Posterior cingulate gyrus (tissue), 11 donors: ENCODE measurements around the gene USP17L26.
"Not testable (repeated sequence)": the region's sequence is repeated elsewhere in the genome, so short reads cannot be mapped to it uniquely, and the experiment has no call there.

ENCODE experiments used
- DNase-seq, 10 donors: peaks; one replicate each; pipeline versions ENCODE4 v3.0.0 to v3.0.0-alpha.2; 2020 to 2021; ENCODE audit warnings: mixed read lengths in 3 of 10
- intact Hi-C: fragments of 100-400 bp; cut with DNase I; formaldehyde crosslinking; loops from one replicate; pipeline ENCODE4 v1.15.1; 2023

USP17L26 gene, protein sequence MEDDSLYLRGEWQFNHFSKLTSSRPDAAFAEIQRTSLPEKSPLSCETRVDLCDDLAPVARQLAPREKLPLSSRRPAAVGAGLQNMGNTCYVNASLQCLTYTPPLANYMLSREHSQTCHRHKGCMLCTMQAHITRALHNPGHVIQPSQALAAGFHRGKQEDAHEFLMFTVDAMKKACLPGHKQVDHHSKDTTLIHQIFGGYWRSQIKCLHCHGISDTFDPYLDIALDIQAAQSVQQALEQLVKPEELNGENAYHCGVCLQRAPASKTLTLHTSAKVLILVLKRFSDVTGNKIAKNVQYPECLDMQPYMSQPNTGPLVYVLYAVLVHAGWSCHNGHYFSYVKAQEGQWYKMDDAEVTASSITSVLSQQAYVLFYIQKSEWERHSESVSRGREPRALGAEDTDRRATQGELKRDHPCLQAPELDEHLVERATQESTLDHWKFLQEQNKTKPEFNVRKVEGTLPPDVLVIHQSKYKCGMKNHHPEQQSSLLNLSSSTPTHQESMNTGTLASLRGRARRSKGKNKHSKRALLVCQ

DNA sequence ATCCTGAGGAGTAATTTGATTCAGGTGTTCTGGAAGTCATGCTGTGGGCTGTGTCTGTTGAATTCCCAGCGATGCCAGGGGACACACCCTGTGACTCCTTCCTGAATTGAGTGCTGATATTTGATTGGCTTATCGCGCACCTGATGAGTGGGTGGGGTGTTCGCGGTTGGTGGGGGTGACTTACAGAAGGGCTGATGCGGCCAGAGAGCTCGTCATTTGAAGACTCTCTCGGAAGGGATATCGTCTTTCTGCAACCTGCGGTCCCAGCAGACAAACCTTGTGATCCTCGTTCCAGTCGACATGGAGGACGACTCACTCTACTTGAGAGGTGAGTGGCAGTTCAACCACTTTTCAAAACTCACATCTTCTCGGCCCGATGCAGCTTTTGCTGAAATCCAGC, at the start of gene USP17L26:
TSS of gene USP17L26 (plus strand) at position 301 of the 400 bp plus-strand sequence. CDS start at position 301, 0 bp downstream.
- intact Hi-C loops: not testable (repeated sequence)

DNA sequence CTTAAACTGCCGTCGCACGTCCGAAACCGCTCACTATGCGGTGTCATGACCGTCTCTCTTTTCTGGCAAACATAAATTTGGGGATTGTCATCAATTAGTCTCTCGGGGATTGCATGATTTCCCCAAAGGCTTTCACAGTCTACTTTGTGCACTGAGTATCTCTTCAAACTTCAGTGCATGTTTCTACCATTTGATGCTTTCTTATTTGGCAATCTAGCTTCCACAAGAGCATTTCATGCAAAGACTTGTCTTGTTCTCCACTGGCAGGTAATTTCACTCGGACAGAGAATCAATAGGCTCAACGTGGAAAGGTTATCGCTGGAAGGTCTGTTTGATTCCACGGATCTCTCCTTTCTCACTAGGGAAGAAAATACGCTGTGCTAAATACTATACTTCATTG, 10.3 kb upstream of the USP17L26 start:
- DNase-seq, intact Hi-C loops: not testable (repeated sequence)

More for the DNA sequence above, at the start of gene USP17L26:
- DNase-seq: not testable (repeated sequence)

DNA sequence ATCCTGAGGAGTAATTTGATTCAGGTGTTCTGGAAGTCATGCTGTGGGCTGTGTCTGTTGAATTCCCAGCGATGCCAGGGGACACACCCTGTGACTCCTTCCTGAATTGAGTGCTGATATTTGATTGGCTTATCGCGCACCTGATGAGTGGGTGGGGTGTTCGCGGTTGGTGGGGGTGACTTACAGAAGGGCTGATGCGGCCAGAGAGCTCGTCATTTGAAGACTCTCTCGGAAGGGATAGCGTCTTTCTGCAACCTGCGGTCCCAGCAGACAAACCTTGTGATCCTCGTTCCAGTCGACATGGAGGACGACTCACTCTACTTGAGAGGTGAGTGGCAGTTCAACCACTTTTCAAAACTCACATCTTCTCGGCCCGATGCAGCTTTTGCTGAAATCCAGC, 9.6 kb upstream of the USP17L26 start, which contains the start of gene USP17L24:
TSS of gene USP17L24 (plus strand) at position 301 of the 400 bp plus-strand sequence. CDS start at position 301, 0 bp downstream.
- DNase-seq, intact Hi-C loops: not testable (repeated sequence)

DNA sequence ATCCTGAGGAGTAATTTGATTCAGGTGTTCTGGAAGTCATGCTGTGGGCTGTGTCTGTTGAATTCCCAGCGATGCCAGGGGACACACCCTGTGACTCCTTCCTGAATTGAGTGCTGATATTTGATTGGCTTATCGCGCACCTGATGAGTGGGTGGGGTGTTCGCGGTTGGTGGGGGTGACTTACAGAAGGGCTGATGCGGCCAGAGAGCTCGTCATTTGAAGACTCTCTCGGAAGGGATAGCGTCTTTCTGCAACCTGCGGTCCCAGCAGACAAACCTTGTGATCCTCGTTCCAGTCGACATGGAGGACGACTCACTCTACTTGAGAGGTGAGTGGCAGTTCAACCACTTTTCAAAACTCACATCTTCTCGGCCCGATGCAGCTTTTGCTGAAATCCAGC, 4.8 kb upstream of the USP17L26 start, which contains the start of gene USP17L25:
TSS of gene USP17L25 (plus strand) at position 301 of the 400 bp plus-strand sequence. CDS start at position 301, 0 bp downstream.
- DNase-seq: not testable (repeated sequence)

DNA sequence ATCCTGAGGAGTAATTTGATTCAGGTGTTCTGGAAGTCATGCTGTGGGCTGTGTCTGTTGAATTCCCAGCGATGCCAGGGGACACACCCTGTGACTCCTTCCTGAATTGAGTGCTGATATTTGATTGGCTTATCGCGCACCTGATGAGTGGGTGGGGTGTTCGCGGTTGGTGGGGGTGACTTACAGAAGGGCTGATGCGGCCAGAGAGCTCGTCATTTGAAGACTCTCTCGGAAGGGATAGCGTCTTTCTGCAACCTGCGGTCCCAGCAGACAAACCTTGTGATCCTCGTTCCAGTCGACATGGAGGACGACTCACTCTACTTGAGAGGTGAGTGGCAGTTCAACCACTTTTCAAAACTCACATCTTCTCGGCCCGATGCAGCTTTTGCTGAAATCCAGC, 4.6 kb downstream of the USP17L26 start, which contains the start of gene USP17L5:
TSS of gene USP17L5 (plus strand) at position 301 of the 400 bp plus-strand sequence. CDS start at position 301, 0 bp downstream.
- DNase-seq, intact Hi-C loops: not testable (repeated sequence)

More for the DNA sequence above, 4.8 kb upstream of the USP17L26 start, which contains the start of gene USP17L25:
- intact Hi-C loops: not testable (repeated sequence)

DNA sequence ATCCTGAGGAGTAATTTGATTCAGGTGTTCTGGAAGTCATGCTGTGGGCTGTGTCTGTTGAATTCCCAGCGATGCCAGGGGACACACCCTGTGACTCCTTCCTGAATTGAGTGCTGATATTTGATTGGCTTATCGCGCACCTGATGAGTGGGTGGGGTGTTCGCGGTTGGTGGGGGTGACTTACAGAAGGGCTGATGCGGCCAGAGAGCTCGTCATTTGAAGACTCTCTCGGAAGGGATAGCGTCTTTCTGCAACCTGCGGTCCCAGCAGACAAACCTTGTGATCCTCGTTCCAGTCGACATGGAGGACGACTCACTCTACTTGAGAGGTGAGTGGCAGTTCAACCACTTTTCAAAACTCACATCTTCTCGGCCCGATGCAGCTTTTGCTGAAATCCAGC, 9.4 kb downstream of the USP17L26 start, which contains the start of gene USP17L27:
TSS of gene USP17L27 (plus strand) at position 301 of the 400 bp plus-strand sequence. CDS start at position 301, 0 bp downstream.
- intact Hi-C loops, DNase-seq: not testable (repeated sequence)

DNA sequence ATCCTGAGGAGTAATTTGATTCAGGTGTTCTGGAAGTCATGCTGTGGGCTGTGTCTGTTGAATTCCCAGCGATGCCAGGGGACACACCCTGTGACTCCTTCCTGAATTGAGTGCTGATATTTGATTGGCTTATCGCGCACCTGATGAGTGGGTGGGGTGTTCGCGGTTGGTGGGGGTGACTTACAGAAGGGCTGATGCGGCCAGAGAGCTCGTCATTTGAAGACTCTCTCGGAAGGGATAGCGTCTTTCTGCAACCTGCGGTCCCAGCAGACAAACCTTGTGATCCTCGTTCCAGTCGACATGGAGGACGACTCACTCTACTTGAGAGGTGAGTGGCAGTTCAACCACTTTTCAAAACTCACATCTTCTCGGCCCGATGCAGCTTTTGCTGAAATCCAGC, 14.1 kb downstream of the USP17L26 start, which contains the start of gene USP17L28:
TSS of gene USP17L28 (plus strand) at position 301 of the 400 bp plus-strand sequence. CDS start at position 301, 0 bp downstream.
- intact Hi-C loops, DNase-seq: not testable (repeated sequence)

DNA sequence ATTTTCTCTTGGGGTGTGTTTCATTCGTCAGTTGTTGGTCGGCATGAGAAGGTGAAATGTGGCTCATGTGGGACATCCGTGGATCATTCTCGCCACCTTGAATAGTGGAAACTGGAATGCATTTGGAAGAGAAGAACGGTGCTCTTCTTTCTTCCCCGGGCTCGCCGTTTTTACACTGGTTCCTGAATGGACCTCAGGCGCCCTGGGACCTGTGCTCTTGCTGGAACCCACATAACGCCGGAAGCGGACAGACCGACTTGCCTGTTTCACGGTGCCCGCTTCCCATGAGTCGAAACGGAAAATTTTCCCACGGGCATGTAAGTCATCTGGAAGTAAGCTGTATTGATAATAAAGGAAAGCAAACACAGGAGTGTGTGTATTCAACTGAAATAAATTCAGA, 16.4 kb downstream of the USP17L26 start:
- peak in 2 of 10 donors; percentile 38 to 97 for DNase-seq
- intact Hi-C loops: not testable (repeated sequence)

DNA sequence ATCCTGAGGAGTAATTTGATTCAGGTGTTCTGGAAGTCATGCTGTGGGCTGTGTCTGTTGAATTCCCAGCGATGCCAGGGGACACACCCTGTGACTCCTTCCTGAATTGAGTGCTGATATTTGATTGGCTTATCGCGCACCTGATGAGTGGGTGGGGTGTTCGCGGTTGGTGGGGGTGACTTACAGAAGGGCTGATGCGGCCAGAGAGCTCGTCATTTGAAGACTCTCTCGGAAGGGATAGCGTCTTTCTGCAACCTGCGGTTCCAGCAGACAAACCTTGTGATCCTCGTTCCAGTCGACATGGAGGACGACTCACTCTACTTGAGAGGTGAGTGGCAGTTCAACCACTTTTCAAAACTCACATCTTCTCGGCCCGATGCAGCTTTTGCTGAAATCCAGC, 18.9 kb downstream of the USP17L26 start, which contains the start of gene USP17L29:
TSS of gene USP17L29 (plus strand) at position 301 of the 400 bp plus-strand sequence. CDS start at position 301, 0 bp downstream.
- intact Hi-C loops, DNase-seq: not testable (repeated sequence)

DNA sequence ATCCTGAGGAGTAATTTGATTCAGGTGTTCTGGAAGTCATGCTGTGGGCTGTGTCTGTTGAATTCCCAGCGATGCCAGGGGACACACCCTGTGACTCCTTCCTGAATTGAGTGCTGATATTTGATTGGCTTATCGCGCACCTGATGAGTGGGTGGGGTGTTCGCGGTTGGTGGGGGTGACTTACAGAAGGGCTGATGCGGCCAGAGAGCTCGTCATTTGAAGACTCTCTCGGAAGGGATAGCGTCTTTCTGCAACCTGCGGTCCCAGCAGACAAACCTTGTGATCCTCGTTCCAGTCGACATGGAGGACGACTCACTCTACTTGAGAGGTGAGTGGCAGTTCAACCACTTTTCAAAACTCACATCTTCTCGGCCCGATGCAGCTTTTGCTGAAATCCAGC, 28.4 kb downstream of the USP17L26 start, which contains the start of gene USP17L30:
TSS of gene USP17L30 (plus strand) at position 301 of the 400 bp plus-strand sequence. CDS start at position 301, 0 bp downstream.
- intact Hi-C loops, DNase-seq: not testable (repeated sequence)

DNA sequence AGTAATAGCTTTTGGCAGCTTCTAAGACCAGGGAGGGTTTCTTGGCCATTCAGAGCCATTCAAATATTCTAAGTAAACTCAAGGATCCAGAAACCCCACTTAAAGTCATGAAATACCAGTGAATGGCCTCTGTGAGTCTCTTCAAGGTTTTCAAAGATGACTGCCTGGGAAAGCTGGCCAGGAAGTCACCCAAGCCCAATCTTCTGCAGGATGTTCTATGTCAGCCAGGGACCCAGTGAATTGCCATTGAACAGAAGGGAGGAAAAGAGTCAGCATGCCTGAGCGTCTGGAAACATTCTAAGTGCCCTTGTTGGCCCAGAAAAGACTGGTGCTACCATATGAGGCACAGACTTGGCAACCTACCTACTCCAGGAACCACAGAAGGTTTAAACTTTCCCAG, 45.4 kb downstream of the USP17L26 start:
- DNase-seq, intact Hi-C loops: not testable (repeated sequence)

DNA sequence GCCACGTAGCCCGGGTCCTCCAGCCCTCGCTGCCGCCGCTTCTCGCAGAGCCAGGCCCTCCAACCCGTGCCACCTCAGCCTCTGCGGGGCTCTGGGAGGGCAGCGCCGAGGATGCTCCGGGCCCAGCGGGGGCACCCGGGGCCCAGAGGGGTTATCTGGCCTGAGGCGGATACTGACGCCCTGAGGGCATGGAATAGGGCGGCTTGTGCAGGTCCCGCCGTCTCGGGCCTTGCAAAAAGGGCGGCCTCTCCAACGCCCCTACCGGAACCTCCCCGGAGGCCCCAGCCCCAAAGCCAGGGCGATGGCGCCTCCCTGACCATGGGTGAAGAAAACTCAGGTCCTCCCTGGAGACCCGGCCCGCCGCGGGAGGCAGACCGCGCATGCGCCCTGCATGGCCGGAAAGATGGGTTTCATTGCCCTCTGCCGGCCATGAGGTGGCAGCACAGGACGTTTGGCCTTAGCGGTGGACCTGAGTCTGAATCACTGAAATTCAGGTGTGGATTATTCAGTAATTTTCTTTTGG, 46.6 kb downstream of the USP17L26 start:
- intact Hi-C loops: not testable (repeated sequence)
- DNase-seq: peak; percentile 32 to 92 (median 55)

DNA sequence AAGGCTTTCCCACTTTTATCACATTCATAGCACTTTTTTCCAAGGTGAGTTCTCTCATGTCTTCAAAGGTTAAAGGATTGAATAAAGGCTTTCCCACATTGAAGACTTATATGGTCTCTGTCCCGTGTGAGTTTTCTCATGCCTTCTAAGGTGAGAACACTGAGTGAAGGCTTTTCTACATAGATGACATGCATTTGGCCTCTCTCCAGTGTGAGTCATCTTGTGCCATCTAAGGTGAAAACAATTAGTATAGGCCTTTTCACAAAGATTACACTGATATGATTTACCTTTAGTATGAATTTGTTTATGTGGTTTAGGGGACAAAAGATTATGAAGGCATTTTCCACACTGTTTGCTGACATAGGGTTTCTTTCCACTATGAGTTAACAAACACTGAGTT, 49.7 kb downstream of the USP17L26 start:
- intact Hi-C loops: no loop called here
- DNase-seq: no peak
